IMR-90 (cell line): ENCODE measurements around the gene PLXNC1. TPM values are rescaled to one million over a fixed set of nuclear protein-coding genes. Genes with fewer than 3 reads are reported as not detected.

ENCODE experiments used
- ATAC-seq: fragments of 200-7000 bp; cut with Tn5 transposase; 2 replicates; pipeline ENCODE4 v1.9.1; 2020; ENCODE audit warnings: low read depth, mild to moderate bottlenecking, moderate library complexity
- BruUV-seq: library from RNA; stranded (reverse); fragments of 400-500 nt; replicated peaks from 2 replicates; lab custom pipeline; 2021; lab: Mats Ljungman, UMichigan
- CTCF ChIA-PET: fragments of 300-600 bp; formaldehyde crosslinking; extraction: SDS; loops from one replicate; lab custom pipeline; 2021; ENCODE audit warnings: antibody characterized with exemption; lab: Yijun Ruan, JAX
- POLR2A ChIA-PET: fragments of 300-600 bp; sonication (Branson Sonifier 250); formaldehyde crosslinking; loops from one replicate; lab custom pipeline; 2022; ENCODE audit warnings: antibody characterized with exemption; ENCODE audit not compliant: unreplicated experiment; lab: Charles Lee
- DNase-seq: peaks from one replicate; pipeline ENCODE4 v3.0.0; 2013
- H2AFZ ChIP-seq: replicated peaks from 2 replicates; pipeline ENCODE3; 2013; ENCODE audit warnings: low read length, mild to moderate bottlenecking; ENCODE audit not compliant: poor library complexity
- H2AK5ac ChIP-seq: 2 replicates; pipeline ENCODE4 v1.6.1; 2013; ENCODE audit warnings: low read depth, low read length, inconsistent platforms
- H2AK9ac ChIP-seq: replicated peaks from 2 replicates; pipeline ENCODE3; 2013; ENCODE audit warnings: mild to moderate bottlenecking, low read depth, low read length, moderate library complexity; ENCODE audit not compliant: poor library complexity
- H2BK120ac ChIP-seq: 2 replicates; pipeline ENCODE4 v1.6.1; 2013; ENCODE audit warnings: low read depth, low read length, inconsistent platforms
- H2BK15ac ChIP-seq: 3 replicates; pipeline ENCODE4 v1.6.1; 2013; ENCODE audit warnings: low read depth, low read length, inconsistent platforms
- H2BK20ac ChIP-seq: 2 replicates; pipeline ENCODE4 v1.6.1; 2013; ENCODE audit warnings: low read depth, mild to moderate bottlenecking, inconsistent platforms, low read length, moderate library complexity
- H2BK5ac ChIP-seq: 2 replicates; pipeline ENCODE4 v1.6.1; 2013; ENCODE audit warnings: mild to moderate bottlenecking, low read depth, low read length, inconsistent platforms; ENCODE audit not compliant: poor library complexity, severe bottlenecking
- H3K14ac ChIP-seq: replicated peaks from 2 replicates; pipeline ENCODE4 v1.6.1; 2013; ENCODE audit warnings: low read depth, low read length, inconsistent platforms
- H3K18ac ChIP-seq: 2 replicates; pipeline ENCODE4 v1.6.1; 2013; ENCODE audit warnings: low read depth, low read length, control low read depth
- H3K23ac ChIP-seq: 2 replicates; pipeline ENCODE4 v1.6.1; 2013; ENCODE audit warnings: low read depth, low read length, inconsistent platforms
- H3K27ac ChIP-seq: 2 replicates; pipeline ENCODE4 v1.5.1; 2013; ENCODE audit warnings: mild to moderate bottlenecking, control low read depth, low read length; ENCODE audit not compliant: insufficient read depth
- H3K27me3 ChIP-seq: 2 replicates; pipeline ENCODE4 v1.6.1; 2013; ENCODE audit warnings: low read length; ENCODE audit not compliant: control insufficient read depth, insufficient read depth
- H3K36me3 ChIP-seq: 2 replicates; pipeline ENCODE4 v1.6.1; 2013; ENCODE audit warnings: low read length, mixed read lengths; ENCODE audit not compliant: control insufficient read depth, insufficient read depth
- H3K4ac ChIP-seq: 2 replicates; pipeline ENCODE4 v1.6.1; 2013; ENCODE audit warnings: low read depth, low read length, inconsistent platforms
- H3K4me1 ChIP-seq: 2 replicates; pipeline ENCODE4 v1.6.1; 2013; ENCODE audit warnings: low read length, mixed read lengths; ENCODE audit not compliant: control insufficient read depth, insufficient read depth
- H3K4me2 ChIP-seq: 2 replicates; pipeline ENCODE4 v1.6.1; 2013; ENCODE audit warnings: low read depth, mild to moderate bottlenecking, control low read depth, low read length, moderate library complexity
- H3K4me3 ChIP-seq: 2 replicates; pipeline ENCODE4 v1.5.1; 2013; ENCODE audit warnings: low read depth, mild to moderate bottlenecking, control low read depth, low read length, moderate library complexity; ENCODE audit not compliant: insufficient read depth
- H3K56ac ChIP-seq: 2 replicates; pipeline ENCODE4 v1.6.1; 2013; ENCODE audit warnings: low read length, inconsistent platforms; ENCODE audit not compliant: insufficient read depth; ENCODE audit errors: extremely low read depth
- H3K79me1 ChIP-seq, 2 experiments: 2 replicates each; pipeline ENCODE4 v1.6.1; 2013; ENCODE audit warnings: low read length in 2 of 2, inconsistent platforms in 1 of 2, low read depth in 1 of 2
- H3K9ac ChIP-seq: 2 replicates; pipeline ENCODE4 v1.6.1; 2013; ENCODE audit warnings: low read depth, low read length, control low read depth
- H3K9me1 ChIP-seq: 2 replicates; pipeline ENCODE4 v1.6.1; 2013; ENCODE audit warnings: low read length, inconsistent platforms; ENCODE audit not compliant: insufficient read depth
- H3K9me3 ChIP-seq: 2 replicates; pipeline ENCODE4 v1.6.1; 2013; ENCODE audit warnings: low read length; ENCODE audit not compliant: control insufficient read depth, insufficient read depth
- H4K20me1 ChIP-seq: 2 replicates; pipeline ENCODE4 v1.6.1; 2013; ENCODE audit warnings: low read length, inconsistent platforms; ENCODE audit not compliant: insufficient read depth
- H4K5ac ChIP-seq: 2 replicates; pipeline ENCODE4 v1.6.1; 2013; ENCODE audit warnings: mild to moderate bottlenecking, low read depth, low read length, control low read depth
- H4K8ac ChIP-seq, 2 experiments: 2 replicates each; pipeline ENCODE4 v1.6.1; 2013; ENCODE audit warnings: low read depth in 2 of 2, low read length in 2 of 2, control low read depth in 1 of 2, inconsistent platforms in 1 of 2
- H4K91ac ChIP-seq: 2 replicates; pipeline ENCODE4 v1.6.1; 2013; ENCODE audit warnings: low read depth, low read length, inconsistent platforms; ENCODE audit not compliant: insufficient read depth
- BHLHE40 ChIP-seq: fragments of 150-350 bp; IDR thresholded peaks from 2 replicates; pipeline ENCODE4 v1.6.1; 2016; ENCODE audit warnings: mild to moderate bottlenecking, low read depth, low read length
- CEBPB ChIP-seq: IDR thresholded peaks from 2 replicates; pipeline ENCODE4 v1.6.1; 2012; ENCODE audit warnings: low read depth, low read length, improper control_type of control experiment
- CHD1 ChIP-seq: IDR thresholded peaks from 2 replicates; pipeline ENCODE4 v1.6.1; 2012; ENCODE audit warnings: low read depth, low read length, improper control_type of control experiment
- FOS ChIP-seq: fragments of 150-350 bp; IDR thresholded peaks from 2 replicates; pipeline ENCODE4 v1.6.1; 2016; ENCODE audit warnings: low read depth, low read length
- MAFK ChIP-seq: IDR thresholded peaks from 2 replicates; pipeline ENCODE4 v1.6.1; 2012; ENCODE audit warnings: low read depth, low read length, improper control_type of control experiment
- MXI1 ChIP-seq: IDR thresholded peaks from 2 replicates; pipeline ENCODE4 v1.6.1; 2012; ENCODE audit warnings: low read depth, mild to moderate bottlenecking, low read length, moderate library complexity, borderline replicate concordance
- NFE2L2 ChIP-seq: fragments of 150-350 bp; IDR thresholded peaks from 2 replicates; pipeline ENCODE4 v1.6.1; 2016; ENCODE audit warnings: low read depth, mild to moderate bottlenecking, low read length
- POLR2A ChIP-seq: IDR thresholded peaks from 2 replicates; pipeline ENCODE4 v1.6.1; 2012; ENCODE audit warnings: mild to moderate bottlenecking, low read depth, low read length
- RAD21 ChIP-seq: IDR thresholded peaks from 2 replicates; pipeline ENCODE4 v1.6.1; 2012; ENCODE audit warnings: low read length, improper control_type of control experiment
- RFX5 ChIP-seq: IDR thresholded peaks from 2 replicates; pipeline ENCODE4 v1.8.0; 2012; ENCODE audit warnings: low read depth, mild to moderate bottlenecking, low read length, moderate library complexity
- SMC3 ChIP-seq: fragments of 150-350 bp; IDR thresholded peaks from 2 replicates; pipeline ENCODE4 v1.6.1; 2016; ENCODE audit warnings: low read depth, mild to moderate bottlenecking, antibody characterized with exemption, low read length, moderate library complexity
- WGBS, 2 experiments: methylation state at CpG; one replicate each; pipeline versions ENCODE4 v1.1.5 to v1.1.7; 2013; ENCODE audit warnings: missing lambda C conversion rate in 2 of 2; ENCODE audit not compliant: insufficient read length in 1 of 2; ENCODE audit errors: extremely low coverage in 2 of 2; 5-methylcytosine and 5-hydroxymethylcytosine counted together
- dilution Hi-C: fragments of 300-500 bp; cut with HindIII; formaldehyde crosslinking; loops from one replicate; pipeline ENCODE4 v1.14.3; 2018; ENCODE audit warnings: low sequenced_read_pairs; ENCODE audit not compliant: unreplicated experiment
- in situ Hi-C: fragments of 300-500 bp; cut with MboI; formaldehyde crosslinking; loops from 3 replicates; pipeline ENCODE4 v1.14.3; 2019; ENCODE audit warnings: low sequenced_read_pairs, inconsistent platforms, mixed read lengths
- intact Hi-C: fragments of 100-400 bp; cut with micrococcal nuclease; formaldehyde crosslinking; loops from 2 replicates; pipeline ENCODE4 v1.10.0; 2022
- polyA plus RNA-seq, 3 experiments: library from polyadenylated mRNA; depleted of rRNA; stranded (reverse); fragments of >200 nt; gene quantifications; 2 replicates each; pipeline ENCODE4 v1.2.3, GENCODE V29; 2012; ENCODE audit warnings: low replicate concordance in 1 of 3
- total RNA-seq: library from RNA; depleted of rRNA; stranded (reverse); fragments of >200 nt; gene quantifications from 2 replicates; pipeline ENCODE4 v1.2.3, GENCODE V29; 2012
- TF ChIP-seq, protein P1 (sequence below): conservative IDR thresholded peaks from 2 replicates; pipeline ENCODE4 v1.5.1; 2012; ENCODE audit warnings: mild to moderate bottlenecking, low read depth, low read length, improper control_type of control experiment
- TF ChIP-seq, protein P2 (sequence below): fragments of 150-350 bp; IDR thresholded peaks from 2 replicates; pipeline ENCODE4 v1.6.1; 2017; ENCODE audit warnings: mild to moderate bottlenecking, antibody characterized with exemption, low read length, low read depth

The PLXNC1 gene
- total and polyA plus RNA-seq, 2 of the 4 experiments (the other 2 are of a cell fraction) = 1.0 to 1.6 TPM

DNA sequence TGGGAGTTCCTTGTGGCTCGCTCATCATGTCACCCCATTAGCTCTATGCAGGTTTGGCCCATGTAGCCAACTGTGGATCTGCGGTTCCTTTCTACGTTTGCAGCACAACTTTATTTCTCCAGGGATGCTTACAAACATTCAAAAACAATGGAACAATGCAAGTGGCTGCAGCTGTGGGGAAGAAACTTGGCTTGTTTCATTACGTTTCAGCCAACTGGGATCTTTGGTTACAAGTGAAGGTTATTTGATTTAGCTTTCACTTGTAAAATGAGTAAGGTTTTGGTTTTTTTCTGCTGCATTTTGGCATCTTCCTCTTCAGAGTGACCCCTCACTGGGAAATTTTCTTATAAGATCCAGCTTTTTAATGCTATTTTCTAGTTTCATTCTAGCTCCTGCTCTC lies 105.9 kb downstream of the PLXNC1 start:
- dilution Hi-C loops = no loop called here
- no peaks in the 10 kb centered on the region for H4K20me1 ChIP-seq
- H3K79me1 ChIP-seq = no peaks in the 10 kb centered on the region
- no peak overlapping the region for H2BK5ac ChIP-seq
- H2AFZ ChIP-seq = no peak overlapping the region
- no peak overlapping the region for H3K4me3 ChIP-seq
- no peaks in the 10 kb centered on the region for H3K9me3 ChIP-seq
- POLR2A ChIA-PET = no interaction called here
- H3K4me1 ChIP-seq = no peaks in the 10 kb centered on the region
- H2AK9ac ChIP-seq = no peak overlapping the region
- no peak overlapping the region for H2AK5ac ChIP-seq
- H3K4ac ChIP-seq = no peak overlapping the region
- intact Hi-C loops = no loop called here
- H2BK15ac ChIP-seq = no peak overlapping the region
- no peak overlapping the region for H3K14ac ChIP-seq
- no peak overlapping the region for H2BK120ac ChIP-seq
- no peak overlapping the region for H3K9ac ChIP-seq
- CTCF ChIA-PET = interaction anchor here (0.6 to 1.2 kb wide), 2 partner anchors 11 to 929 kb away, joined by 3 read pairs; no protein-coding TSS in a partner anchor
- no peak overlapping the region for H3K4me2 ChIP-seq
- no peak overlapping the region for H4K5ac ChIP-seq
- no TSS peak for BruUV-seq
- WGBS, 2 experiments = no CpG with 5 or more reads among the region's 4 CpGs
- no peak overlapping the region for H4K91ac ChIP-seq
- TF ChIP-seq CEBPB (no peak), RFX5 (no peak), FOS (no peak), MAFK (no peak), BHLHE40 (no peak), MXI1 (no peak), CHD1 (no peak), SMC3 (no peak), POLR2A (no peak), RAD21 (no peak), NFE2L2 (no peak)
- TF ChIP-seq, protein P1, sequence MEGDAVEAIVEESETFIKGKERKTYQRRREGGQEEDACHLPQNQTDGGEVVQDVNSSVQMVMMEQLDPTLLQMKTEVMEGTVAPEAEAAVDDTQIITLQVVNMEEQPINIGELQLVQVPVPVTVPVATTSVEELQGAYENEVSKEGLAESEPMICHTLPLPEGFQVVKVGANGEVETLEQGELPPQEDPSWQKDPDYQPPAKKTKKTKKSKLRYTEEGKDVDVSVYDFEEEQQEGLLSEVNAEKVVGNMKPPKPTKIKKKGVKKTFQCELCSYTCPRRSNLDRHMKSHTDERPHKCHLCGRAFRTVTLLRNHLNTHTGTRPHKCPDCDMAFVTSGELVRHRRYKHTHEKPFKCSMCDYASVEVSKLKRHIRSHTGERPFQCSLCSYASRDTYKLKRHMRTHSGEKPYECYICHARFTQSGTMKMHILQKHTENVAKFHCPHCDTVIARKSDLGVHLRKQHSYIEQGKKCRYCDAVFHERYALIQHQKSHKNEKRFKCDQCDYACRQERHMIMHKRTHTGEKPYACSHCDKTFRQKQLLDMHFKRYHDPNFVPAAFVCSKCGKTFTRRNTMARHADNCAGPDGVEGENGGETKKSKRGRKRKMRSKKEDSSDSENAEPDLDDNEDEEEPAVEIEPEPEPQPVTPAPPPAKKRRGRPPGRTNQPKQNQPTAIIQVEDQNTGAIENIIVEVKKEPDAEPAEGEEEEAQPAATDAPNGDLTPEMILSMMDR = no peak
- TF ChIP-seq, protein P2, sequence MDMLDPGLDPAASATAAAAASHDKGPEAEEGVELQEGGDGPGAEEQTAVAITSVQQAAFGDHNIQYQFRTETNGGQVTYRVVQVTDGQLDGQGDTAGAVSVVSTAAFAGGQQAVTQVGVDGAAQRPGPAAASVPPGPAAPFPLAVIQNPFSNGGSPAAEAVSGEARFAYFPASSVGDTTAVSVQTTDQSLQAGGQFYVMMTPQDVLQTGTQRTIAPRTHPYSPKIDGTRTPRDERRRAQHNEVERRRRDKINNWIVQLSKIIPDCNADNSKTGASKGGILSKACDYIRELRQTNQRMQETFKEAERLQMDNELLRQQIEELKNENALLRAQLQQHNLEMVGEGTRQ = no peak
- no peak overlapping the region for H4K8ac ChIP-seq
- no peak overlapping the region for H3K23ac ChIP-seq
- no peaks in the 10 kb centered on the region for H3K36me3 ChIP-seq
- no peaks in the 10 kb centered on the region for H3K9me1 ChIP-seq
- no peak for ATAC-seq
- no peak for DNase-seq
- no peak overlapping the region for H2BK20ac ChIP-seq
- no peak overlapping the region for H3K27ac ChIP-seq
- peaks cover 10% of the 10 kb centered on the region for H3K27me3 ChIP-seq
- no peak overlapping the region for H3K18ac ChIP-seq
- H3K56ac ChIP-seq = no peak overlapping the region
- in situ Hi-C loops = no loop called here
